Stomach (tissue), 4 donors: ENCODE measurements around the gene SMG5.

Experiments used
- CTCF ChIP-seq, 7 experiments: fragments of 450-650 bp in 4 of 7; fragments of 200-600 bp in 3 of 7; sonication (generic) in 3 of 7; IDR thresholded peaks; one replicate each; pipeline ENCODE4 v1.5.1; 2016 to 2019; ENCODE audit warnings: antibody characterized with exemption in 7 of 7, control low read depth in 2 of 7, mild to moderate bottlenecking in 1 of 7
- EP300 ChIP-seq: sonication (generic); formaldehyde crosslinking; IDR thresholded peaks from one replicate; pipeline ENCODE4 v1.6.1; 2017; ENCODE audit warnings: antibody characterized with exemption
- POLR2A ChIP-seq, 4 donors: fragments of 450-650 bp; IDR thresholded peaks; one replicate each; pipeline ENCODE4 v1.6.1; 2016; ENCODE audit warnings: antibody characterized with exemption in 4 of 4, control low read depth in 2 of 4, mild to moderate bottlenecking in 1 of 4, moderate library complexity in 1 of 4

- TF ChIP-seq POLR2A (IDR thresholded peaks at IDR 0.05) (no peak), CTCF (IDR thresholded peaks at IDR 0.05) (no peak), EP300 (no peak)
These were observed 12.3 kb downstream of the SMG5 start for GRCh38 chr1:156270314-156270713.
